ENCODE measurements around the gene UMODL1. TPM values are rescaled to one million over a fixed set of nuclear protein-coding genes. Genes with fewer than 3 reads are reported as not detected.

Gene UMODL1
- total RNA-seq, 1 experiment from 2014 or later, result not detected

GRCh38 chr21:42121794-42122193, 50.7 kb downstream of the UMODL1 start:
- H3K9ac ChIP-seq (ENCODE audit: extremely low read depth, insufficient read length, low read length), result no peak overlapping the region
- no peaks in the 10 kb centered on the region for H4K20me1 ChIP-seq (ENCODE audit: control insufficient read depth, insufficient read depth, insufficient read length)
- Mint-ChIP-seq H3K4me3 (no peak overlapping the region), H3K27ac (peak overlapping the region in 1 of 3 experiments; percentile 79; a peak in 2 of 7 replicates), H3K4me1 (peaks cover 25 to 31% of the 10 kb centered on the region in 2 experiments), H3K9me3 (no peaks in the 10 kb centered on the region), H3K36me3 (ENCODE audit: insufficient read depth in 1 of 3, low read depth in 3 of 3) (no peaks in the 10 kb centered on the region; a peak in 1 of 7 replicates), H3K27me3 (ENCODE audit: low read depth) (peaks cover 14% of the 10 kb centered on the region)
- H4K8ac ChIP-seq (replicated peaks; ENCODE audit: insufficient read length, low read depth, low read length), result no peak overlapping the region
- no peak overlapping the region for H4K91ac ChIP-seq (ENCODE audit: insufficient read length, low read depth, low read length)
- H3K23me2 ChIP-seq (ENCODE audit: insufficient read length, low read depth, low read length, poor library complexity, severe bottlenecking), result no peaks in the 10 kb centered on the region
- no peak overlapping the region for H3K4ac ChIP-seq (ENCODE audit: low read depth, low read length)
- H3K56ac ChIP-seq (ENCODE audit: insufficient read length, low read depth, low read length), result no peak overlapping the region
- H2BK12ac ChIP-seq (ENCODE audit: insufficient read length, low read depth, low read length), result no peak overlapping the region
- no peak overlapping the region for H3K23ac ChIP-seq (ENCODE audit: insufficient read length, low read depth, low read length)
- no peak overlapping the region for H3T11ph ChIP-seq (ENCODE audit: low read length)
- H3K79me1 ChIP-seq (ENCODE audit: insufficient read depth, low read depth, low read length, poor library complexity, severe bottlenecking), result no peaks in the 10 kb centered on the region
- H3K79me2 ChIP-seq (ENCODE audit: insufficient read depth, low read length), result no peaks in the 10 kb centered on the region
- no peak overlapping the region for H2BK20ac ChIP-seq (ENCODE audit: low read depth, low read length, poor library complexity, severe bottlenecking)
- no CpG with 5 or more reads among the region's 4 CpGs for WGBS (ENCODE audit: extremely low coverage, insufficient read length, low lambda C conversion rate)
- no peak overlapping the region for H3K14ac ChIP-seq (ENCODE audit: insufficient read depth, low read length)
- H2AK5ac ChIP-seq (ENCODE audit: insufficient read length, low read length), result no peak overlapping the region
- no peak for DNase-seq
- TF ChIP-seq CTCF (conservative IDR thresholded peaks at IDR 0.05), result no peak
- no peak overlapping the region for H4K5ac ChIP-seq (ENCODE audit: insufficient read length, low read depth, low read length)
- no peak overlapping the region for H2BK5ac ChIP-seq (ENCODE audit: insufficient read length, low read length)
- no peak overlapping the region for H3K18ac ChIP-seq (ENCODE audit: insufficient read length, low read depth, low read length)
- H3K27ac ChIP-seq (ENCODE audit: insufficient read length, low read depth, low read length), result no peak overlapping the region
- H3K9me3 ChIP-seq (ENCODE audit: control insufficient read depth, low read depth, low read length), result no peaks in the 10 kb centered on the region
- no peak overlapping the region for H2AFZ ChIP-seq (ENCODE audit: low read length)
- H3K27me3 ChIP-seq (ENCODE audit: insufficient read depth, low read length), result no peaks in the 10 kb centered on the region
- H3K4me1 ChIP-seq (ENCODE audit: insufficient read depth, low read length), result no peaks in the 10 kb centered on the region; the same call in 1 of the 2 replicates
- H2BK15ac ChIP-seq (ENCODE audit: low read depth, low read length), result no peak overlapping the region
- no peak overlapping the region for H2BK120ac ChIP-seq (ENCODE audit: low read depth, low read length, poor library complexity, severe bottlenecking)
- no peak overlapping the region for H3K4me2 ChIP-seq (ENCODE audit: insufficient read depth, insufficient read length, low read length)
